GM18526 (cell line): ENCODE results near the gene CAMP.

Experiments used
- POLR2A ChIP-seq: IDR thresholded peaks from 3 replicates; pipeline ENCODE4 v1.6.1; 2011; ENCODE audit not compliant: insufficient read length; ENCODE audit errors: extremely low read depth

CAMP gene, protein sequence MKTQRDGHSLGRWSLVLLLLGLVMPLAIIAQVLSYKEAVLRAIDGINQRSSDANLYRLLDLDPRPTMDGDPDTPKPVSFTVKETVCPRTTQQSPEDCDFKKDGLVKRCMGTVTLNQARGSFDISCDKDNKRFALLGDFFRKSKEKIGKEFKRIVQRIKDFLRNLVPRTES

DNA sequence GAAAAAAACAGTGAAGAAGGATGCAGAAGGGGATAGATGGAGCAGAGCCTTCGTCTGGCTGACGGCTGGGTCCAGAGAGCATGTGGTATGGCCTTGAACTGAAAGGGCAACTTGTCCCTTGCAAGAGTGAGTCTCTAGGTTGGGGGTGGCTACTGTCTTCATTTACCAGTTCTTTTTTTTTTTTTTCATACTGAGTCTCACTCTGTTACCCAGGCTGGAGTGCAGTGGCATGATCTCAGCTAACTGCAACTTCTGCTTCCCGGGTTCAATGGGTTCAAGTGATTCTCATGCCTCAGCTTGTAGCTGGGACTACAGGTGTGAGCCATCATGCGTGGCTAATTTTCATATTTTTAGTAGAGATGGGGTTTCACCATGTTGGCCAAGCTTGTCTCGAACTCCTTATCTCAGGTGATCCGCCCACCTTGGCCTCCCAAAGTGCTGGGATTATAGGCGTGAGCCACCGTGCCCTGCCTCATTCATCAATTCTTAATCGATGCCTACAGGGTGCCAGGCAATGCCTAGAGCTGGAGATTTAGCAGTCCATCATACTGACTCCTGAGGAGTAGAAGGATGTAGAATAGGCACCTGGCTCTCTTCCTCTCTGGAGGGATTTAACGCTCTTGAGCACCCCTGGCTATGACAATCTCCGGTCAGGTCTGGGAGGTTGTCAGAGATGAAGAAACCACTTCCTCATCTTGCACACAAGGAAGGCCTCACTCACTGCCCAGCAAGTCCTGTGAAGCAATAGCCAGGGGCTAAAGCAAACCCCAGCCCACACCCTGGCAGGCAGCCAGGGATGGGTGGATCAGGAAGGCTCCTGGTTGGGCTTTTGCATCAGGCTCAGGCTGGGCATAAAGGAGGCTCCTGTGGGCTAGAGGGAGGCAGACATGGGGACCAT, at the start of gene CAMP:
Gene CAMP (plus strand): TSS at position 880 of the 898 bp plus-strand sequence. CDS start 17 bp downstream, at position 897.
- no peak for TF ChIP-seq POLR2A

DNA sequence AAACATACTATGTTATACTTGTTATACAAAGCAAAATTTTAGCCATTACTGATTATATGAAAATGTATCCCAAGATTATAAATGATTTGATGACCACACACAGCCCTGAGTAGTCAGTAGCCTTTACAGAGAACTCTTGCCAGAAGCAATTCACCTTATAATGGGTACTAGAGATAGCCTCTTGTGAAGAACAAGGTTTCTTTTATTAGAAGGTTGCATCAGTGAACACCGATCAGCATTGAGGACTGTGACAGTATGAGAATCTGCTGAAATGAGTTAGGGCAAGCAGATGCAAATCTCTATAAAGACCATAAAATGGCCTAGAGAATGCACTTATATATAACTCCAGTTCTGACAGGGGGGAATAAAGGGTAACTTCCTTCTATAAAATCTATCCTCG, 45.2 kb upstream of the CAMP start:
- TF ChIP-seq POLR2A, result no peak

DNA sequence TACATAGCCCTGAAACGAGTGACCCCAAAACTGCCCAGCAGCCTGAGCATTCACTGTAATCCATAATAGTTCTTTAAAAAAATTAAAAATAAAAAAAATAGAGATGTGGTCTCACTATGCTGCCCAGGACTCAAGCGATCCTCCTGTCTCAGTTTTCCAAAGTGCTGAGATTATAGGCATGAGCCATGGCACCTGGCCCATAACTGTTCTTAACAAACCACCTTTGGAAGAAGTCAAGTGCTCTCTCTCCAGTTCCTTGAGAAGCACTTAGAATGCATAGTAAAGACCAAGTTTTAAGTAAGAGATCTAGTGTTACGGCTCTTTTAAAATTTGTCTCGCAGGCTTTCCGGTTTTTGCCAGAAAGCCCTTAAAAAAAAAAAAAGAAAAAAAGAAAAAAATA, 43.3 kb upstream of the CAMP start:
- TF ChIP-seq POLR2A, result no peak

DNA sequence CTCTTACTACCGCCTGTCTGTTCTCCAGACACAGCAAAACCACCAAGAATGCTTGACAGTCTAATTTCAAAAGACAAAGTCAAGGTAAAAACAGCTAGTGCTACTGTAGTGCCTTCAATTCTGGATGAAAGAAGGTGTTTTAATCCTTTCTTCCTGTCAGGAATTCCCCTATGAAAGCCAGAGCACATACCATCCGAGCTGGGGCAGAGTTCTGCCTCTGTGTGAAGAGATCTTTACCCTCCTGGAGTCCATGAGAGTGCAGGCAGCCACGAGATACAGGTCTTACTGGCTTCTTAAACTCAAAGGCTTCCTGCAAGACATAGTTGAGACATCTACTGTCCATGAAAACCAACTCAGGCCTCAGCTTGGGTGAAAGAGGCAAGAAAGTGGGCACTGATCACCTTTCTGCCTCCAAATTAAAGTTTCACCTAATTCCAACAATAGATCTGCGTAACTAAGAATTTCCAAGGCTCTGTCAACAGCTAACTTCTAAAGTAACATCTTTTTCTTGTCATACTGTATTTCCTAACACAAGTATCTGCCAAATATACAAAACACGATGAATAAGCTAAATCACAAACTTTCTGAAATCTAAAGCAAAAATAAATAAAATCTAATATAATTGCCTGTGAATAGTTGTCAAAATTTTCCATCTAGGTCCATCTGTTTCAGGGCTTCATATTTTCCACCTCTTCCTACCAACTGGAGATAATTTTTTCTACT, 42.6 kb upstream of the CAMP start:
- no peak for TF ChIP-seq POLR2A

DNA sequence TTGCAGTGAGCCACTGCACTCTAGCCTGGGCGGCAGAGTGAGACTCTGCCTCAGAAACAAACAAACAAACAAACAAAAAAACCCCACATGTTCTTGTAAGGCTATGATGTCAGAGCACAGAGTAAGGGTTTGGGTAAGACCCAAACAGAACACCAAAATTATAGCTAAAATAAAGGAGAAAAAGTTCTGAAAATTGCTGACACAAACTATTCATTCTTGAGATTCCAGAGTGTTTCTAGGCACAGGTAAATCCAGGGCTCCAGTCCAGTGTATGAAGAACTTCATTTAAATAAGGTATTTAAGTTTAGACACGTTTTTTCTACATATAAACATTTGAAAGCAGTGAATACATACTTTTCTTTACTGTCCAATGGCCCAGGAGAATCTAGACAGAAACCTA, 39.0 kb upstream of the CAMP start:
- no peak for TF ChIP-seq POLR2A

DNA sequence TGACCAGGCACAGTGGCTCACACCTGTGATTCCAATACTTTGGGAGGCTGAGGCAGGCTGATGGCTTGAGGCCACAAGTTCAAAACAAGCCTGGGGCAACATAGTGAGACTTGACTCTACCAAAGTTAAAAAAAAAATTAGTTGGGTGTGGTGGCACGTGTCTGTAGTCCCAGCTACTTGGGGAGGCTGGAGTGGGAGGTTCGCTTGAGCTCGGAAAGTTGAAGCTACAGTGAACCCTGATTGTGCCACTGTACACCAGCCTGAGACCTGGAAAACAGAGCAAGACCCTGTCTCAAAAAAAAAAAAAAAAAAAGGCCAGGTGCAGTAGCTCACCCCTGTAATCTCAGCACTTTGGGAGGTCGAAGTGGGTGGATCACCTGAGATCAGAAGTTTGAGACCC, 38.2 kb upstream of the CAMP start:
- no peak for TF ChIP-seq POLR2A

DNA sequence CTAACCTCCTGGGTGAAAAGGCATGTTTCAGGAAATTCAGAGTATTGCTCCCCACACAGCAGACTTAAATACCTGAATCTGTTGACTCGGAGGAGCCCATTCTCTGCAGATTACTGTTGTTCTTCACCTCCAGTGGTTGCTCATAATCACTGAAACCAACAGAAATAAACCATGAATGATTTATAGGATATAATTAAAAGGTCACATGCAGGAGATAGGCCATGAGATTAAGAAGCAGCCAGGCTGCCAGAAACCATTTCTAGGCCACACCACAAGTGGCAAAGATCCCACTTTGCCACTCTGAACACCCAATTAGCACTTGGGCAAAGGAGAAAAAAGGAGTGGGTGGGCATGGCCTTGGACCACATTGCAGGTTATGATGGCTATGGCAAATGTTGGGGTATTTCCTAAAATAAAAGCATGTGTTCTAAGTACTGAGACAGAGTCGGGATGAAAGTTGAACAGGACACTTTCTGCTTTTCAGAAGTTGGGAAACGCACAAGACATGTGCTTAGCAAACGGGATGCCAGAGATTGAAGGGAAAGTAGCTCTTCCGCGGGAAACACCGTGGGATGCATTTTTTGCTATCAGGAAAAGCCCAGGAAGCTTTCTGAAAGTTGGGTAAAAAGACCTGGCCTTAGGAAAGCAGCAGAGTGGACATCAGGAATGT, 36.5 kb upstream of the CAMP start:
- no peak for TF ChIP-seq POLR2A

DNA sequence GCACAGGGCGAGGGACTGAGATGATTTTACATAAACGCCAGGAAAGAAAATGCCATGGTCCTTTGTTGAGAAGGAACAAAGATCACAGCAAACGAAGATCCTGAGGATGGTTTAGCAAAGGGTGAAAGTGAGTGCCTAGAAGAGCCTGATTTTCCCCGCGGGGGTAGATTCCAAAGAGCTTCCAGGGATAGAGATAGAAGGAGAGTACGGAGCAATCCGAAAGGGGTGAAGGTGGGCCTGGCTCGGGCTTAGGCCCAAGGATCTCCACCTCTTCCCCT, 36.1 kb upstream of the CAMP start:
- no peak for TF ChIP-seq POLR2A

DNA sequence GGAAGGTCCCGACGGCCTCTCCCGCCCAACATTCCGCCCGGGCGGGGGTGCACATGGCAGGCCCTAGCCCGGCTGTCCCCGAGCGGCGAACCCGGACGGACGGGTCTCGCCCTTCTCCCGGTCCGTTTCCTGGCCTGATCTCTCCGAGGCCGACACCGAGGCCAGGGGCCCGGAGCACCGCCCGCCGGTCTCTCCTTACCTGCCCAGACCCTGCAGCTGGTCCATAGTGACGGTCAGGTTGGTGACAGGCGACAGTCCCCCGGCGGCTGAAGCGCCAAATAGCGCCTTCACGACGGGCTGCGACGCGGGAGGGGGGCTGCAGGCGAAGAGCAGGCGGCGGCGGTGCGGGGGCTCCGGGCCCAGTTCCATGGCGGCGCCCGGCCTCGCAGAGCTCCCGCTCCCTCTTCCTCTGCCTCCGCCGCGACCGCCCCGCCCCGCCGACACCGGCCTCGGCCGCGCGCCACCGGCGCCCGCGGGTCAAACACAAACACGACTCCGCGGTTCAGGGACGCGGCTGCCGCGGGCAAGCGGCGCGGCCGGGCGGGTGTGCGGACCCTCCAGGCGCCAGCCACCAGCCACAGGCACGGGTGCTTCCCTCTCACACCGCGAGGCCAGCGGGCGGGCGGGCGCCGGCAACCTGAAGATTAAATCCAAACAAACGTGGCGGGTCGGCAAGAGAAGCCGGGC, 35.6 kb upstream of the CAMP start:
- TF ChIP-seq POLR2A, result no peak

DNA sequence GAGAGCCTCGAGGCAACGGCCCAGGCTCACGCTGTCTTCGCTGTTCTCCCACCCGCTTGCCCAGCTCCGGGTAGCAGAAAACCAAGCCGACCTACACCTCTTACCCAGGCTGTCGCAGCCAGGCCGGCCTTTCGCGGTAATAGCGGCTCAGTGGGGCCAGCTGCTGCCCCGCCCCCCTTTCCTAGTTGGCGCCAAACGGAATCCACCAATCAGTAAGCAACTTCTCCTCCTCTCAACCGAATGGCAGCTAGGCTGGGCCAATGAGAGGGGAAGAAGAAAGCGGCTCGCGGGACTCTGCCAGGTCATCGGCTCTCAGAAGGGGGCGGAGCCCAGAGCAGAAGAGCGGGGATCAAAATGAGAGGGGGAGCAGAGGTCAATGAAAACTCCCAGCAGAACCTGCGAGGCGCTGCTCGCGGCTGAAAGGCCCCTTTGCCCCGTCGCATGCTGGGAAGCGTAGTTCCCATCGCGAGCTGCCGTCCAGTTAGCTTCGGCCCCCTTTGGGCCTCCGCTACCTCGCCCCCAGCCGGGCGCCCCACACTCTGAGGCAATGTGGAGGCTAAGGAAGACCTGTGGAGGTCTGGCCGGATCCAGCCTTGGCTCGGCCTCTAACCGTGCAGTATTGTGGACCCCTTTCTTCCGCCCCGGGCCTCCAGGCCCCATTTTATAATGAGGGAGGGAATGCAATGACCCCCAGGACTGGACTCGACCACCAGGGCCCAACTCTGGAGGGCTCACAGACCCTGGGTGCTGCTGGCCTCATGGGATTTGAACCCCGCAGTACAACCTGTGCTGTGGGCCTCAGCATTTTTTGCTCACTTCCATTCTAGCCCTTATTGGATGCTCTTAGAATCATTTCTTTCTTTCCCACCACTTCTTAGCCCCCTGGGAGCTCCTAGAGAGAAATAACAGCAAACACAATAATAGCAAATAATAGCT, 34.8 kb upstream of the CAMP start, which contains the start of gene CDC25A:
Gene CDC25A (minus strand): TSS at position 152 of the 936 bp plus-strand sequence. CDS start 470 bp downstream, outside the sequence.
- peak; percentile 60 for TF ChIP-seq POLR2A

DNA sequence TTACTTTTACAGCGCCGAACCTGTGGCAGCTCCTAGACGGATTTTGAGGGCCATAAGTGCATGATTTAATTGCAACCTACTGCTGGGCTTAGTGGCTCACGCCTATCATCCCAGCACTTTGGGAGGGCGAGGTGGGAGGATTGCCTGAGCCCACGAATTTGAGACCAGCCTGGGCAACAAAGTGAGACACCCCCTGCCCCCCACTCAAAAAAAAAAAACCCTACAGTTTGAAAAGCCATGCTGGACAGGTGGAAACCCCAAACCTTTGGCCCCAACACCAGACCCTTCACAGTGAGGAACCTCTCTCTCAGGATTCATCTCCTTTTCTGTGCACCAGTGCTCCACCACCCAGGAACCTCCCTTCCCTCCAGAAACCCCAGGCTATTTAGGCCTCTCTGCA, 34.0 kb upstream of the CAMP start:
- TF ChIP-seq POLR2A, result no peak

DNA sequence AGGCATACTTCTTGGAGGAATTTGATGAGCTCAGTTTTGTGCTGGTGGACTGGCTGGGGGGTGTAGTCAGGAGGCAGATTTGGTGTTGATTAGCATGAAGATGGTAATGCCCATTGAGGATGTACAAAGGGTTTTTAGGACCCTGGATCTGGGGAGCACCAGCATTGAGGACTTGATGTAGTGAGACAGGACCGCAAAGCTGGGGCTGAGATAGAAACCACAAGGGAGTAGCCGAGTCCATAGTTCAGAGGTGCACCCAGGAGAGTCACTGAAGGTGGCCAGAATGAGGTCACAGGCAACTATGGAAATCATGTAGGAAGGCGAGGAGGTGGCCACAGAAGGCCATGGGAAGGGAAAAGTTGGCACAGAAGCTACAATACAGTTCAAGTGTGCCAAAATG, 32.4 kb upstream of the CAMP start:
- TF ChIP-seq POLR2A, result no peak

DNA sequence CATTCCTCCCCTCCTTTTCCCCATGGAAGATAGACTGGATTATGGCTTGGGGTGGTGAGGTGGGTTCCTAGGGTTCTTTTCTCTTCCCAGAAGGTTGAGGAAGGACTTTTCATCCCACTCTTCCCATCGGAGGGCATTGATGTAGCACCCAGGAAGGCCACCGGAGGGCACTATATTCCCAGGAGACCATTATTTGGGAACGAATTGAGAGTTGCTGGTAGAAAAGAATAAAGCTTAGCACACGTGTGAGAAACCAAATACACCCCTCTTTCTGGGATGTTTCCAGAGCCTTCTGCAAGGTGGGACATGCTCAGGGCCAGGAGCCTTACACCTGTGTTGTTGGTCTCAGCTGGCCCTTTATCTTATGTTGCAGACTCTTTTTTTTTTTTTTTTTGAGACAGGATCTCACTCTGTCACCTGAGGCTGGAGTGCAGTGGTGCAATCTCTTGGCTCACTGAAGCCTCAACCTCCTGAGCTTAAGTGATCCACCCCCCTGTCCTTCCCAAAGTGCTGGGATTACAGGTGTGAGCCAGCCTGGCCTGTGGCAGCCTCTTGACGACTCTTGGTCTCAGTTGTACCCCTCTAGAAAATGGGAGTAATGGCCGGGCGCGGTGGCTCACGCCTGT, 28.7 kb upstream of the CAMP start:
- no peak for TF ChIP-seq POLR2A

DNA sequence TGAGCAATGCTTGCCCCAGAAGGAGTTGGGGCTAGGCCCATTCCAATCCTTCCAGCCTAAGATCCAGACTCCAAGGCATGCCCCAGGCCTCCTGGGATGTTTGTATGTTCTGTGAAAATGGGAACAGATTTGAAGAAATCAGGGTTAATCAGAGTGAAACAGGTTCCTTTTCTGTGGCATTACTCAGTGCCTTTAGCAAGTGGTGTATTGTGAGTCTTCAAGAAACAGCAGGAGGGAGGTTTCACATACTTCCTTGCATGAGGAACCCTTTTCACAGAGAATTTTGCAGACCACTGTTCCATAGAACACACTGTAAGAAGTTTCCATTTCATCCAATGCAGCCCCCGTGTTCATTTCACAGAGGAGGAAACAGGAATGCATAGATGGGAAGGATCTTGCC, 26.7 kb upstream of the CAMP start:
- no peak for TF ChIP-seq POLR2A

DNA sequence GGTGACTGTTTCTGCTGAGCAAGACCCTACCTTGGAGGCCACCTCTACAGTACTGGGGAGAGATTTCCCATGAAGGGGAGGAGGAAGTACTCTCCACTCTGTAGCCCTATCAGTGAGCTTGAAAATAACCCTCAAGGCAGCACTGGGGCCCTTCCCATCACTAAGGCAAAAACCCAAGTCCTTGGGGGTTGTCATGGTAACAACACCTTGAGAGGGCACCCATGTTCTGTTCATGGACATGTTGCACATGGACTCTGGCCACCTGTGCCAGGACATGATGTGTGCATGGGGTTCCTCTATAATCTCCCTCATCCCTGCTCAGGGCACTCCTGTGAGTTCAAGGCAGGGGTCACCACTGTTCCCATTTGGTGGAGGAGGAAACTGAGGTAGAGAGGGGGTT, 24.2 kb upstream of the CAMP start:
- TF ChIP-seq POLR2A, result no peak
